Lower lobe of right lung (tissue), 2 donors: ENCODE data around the gene LRRC37A3. TPM values are rescaled to one million over a fixed set of nuclear protein-coding genes. Genes with fewer than 3 reads are reported as not detected.
A peak's percentile ranks its signal among the peaks of the same experiment; 100 is the strongest.
"Not testable (repeated sequence)": the region's sequence is repeated elsewhere in the genome, so short reads cannot be mapped to it uniquely, and the experiment has no call there.

ENCODE experiments used
- ATAC-seq, 2 donors: fragments of 200-7000 bp; cut with Tn5 transposase; one replicate each; pipeline ENCODE4 v1.9.1; 2020 to 2022; ENCODE audit warnings: mild to moderate bottlenecking in 2 of 2, moderate library complexity in 2 of 2
- DNase-seq: peaks from one replicate; pipeline ENCODE4 v3.0.0-alpha.2; 2020
- H3K27ac ChIP-seq: fragments of 200-600 bp; one replicate; pipeline ENCODE4 v1.8.0; 2022
- H3K27me3 ChIP-seq: fragments of 200-600 bp; one replicate; pipeline ENCODE4 v1.8.0; 2022; ENCODE audit warnings: low read depth
- H3K36me3 ChIP-seq: fragments of 200-600 bp; one replicate; pipeline ENCODE4 v1.8.0; 2022; ENCODE audit warnings: mild to moderate bottlenecking
- H3K4me1 ChIP-seq: fragments of 200-600 bp; one replicate; pipeline ENCODE4 v1.8.0; 2022
- H3K4me3 ChIP-seq: fragments of 200-600 bp; one replicate; pipeline ENCODE4 v1.8.0; 2022; ENCODE audit warnings: mild to moderate bottlenecking
- H3K9me3 ChIP-seq: fragments of 200-600 bp; one replicate; pipeline ENCODE4 v1.8.0; 2022
- intact Hi-C: fragments of 100-400 bp; cut with DNase I; formaldehyde crosslinking; loops from one replicate; pipeline ENCODE4 v1.11.0; 2022
- total RNA-seq: library from RNA; stranded (reverse); fragmentation: NEBNext Ultra II Directional; extraction: Animal tissue kit (Norgen Biotek cat#: 25700); gene quantifications from one replicate; pipeline ENCODE4 v1.2.1, GENCODE V29; 2021
- donor health status: DM: no; HTN: yes; CAD: no; lungs with severe emphysema.

Gene LRRC37A3
- total RNA-seq, 1 donor from 2014 or later, result 10.8 TPM

DNA sequence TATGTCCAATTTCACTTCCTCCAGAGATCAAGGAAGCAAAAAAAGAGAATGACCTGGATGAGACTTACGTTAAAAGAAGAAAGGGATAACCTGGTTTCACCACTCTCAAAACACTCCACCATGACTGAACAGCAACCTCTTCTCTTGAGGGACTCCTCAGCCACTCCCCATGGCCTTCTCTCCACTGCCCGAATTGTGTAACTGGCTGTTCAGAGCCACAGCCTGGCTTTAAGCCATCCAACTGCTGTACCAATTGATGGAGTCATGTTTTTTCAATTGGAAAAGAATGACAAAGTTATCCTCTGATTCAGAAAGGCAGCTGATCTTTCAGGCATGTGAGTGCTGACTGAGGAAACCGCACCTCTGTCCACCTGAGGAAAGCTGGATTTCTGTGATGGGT lies 85.2 kb downstream of the LRRC37A3 start:
- ATAC-seq (peak; percentile 6 to 20), DNase-seq (peak; percentile 62)
- H3K27ac ChIP-seq, H3K27me3 ChIP-seq, H3K36me3 ChIP-seq, H3K4me3 ChIP-seq, intact Hi-C loops, H3K9me3 ChIP-seq: not testable (repeated sequence)
- peaks cover 25% of the 10 kb centered on the region for H3K4me1 ChIP-seq

GRCh38 chr17:64830631-64831040 lies 88.6 kb downstream of the LRRC37A3 start:
- H3K27ac ChIP-seq, H3K27me3 ChIP-seq, ATAC-seq, H3K9me3 ChIP-seq, H3K4me3 ChIP-seq, intact Hi-C loops, DNase-seq: not testable (repeated sequence)
- Histone ChIP-seq H3K36me3 (peaks cover 14% of the 10 kb centered on the region), H3K4me1 (peaks cover 25% of the 10 kb centered on the region)

DNA sequence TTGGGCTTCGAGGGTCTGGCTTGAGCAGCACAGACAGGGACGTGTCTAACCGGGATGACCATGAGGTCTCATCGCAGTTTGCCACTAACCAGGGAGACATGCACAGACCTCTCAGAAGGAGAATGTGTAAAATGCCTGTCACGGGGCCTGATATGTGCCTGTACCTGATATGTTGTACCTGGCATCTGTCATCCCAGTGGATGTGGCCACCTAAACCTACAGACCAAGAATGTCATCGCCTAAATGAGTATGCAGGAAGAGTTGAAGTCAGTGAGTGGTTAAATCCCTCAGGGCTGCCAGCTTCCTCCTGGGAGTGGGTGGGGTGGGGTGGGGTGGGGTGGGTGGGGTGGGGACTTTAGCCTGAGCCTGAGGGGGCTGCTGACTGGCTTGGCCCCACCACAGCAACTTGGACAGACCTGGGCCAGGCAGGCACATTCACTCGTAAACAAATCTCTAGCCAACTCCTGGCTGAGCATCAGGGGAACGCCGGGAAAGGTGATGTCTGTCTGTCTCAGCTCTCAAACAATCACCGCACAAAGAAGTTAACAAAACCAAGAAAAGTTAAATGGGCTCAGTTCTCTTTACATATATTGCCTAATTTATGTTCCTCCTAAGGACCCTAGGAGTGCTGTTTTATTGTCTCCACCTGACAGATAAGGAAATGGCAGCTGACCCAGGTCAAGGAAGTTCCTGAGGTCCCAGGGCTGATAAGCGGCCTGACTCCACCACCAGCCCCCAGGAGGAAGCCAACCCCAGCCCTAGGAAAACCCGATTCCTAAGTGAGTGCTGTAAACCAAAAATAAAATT lies 89.3 kb downstream of the LRRC37A3 start:
- H3K4me1 ChIP-seq, result peaks cover 25% of the 10 kb centered on the region
- intact Hi-C loops, H3K27me3 ChIP-seq, ATAC-seq, H3K9me3 ChIP-seq, H3K27ac ChIP-seq, H3K4me3 ChIP-seq, DNase-seq: not testable (repeated sequence)
- H3K36me3 ChIP-seq, result peaks cover 17% of the 10 kb centered on the region

DNA sequence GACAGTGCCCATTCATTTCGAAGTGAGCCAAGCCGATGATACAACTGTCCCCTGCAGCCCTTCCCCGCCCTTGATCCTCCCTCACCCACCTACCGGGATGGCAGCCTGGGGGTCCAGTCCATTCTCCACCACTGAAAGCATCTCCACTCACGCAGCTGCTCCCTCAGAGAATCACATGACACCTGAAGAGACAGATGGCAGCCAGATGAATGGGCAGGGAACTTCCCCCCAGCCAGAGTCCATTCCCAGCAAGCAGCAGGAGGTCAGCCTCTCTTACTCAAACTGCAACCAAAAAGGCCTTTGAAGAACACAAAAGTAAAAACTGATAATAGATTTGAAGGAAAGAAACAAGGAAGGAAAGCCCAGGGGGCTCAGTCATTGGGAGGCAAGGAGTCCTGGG lies 90.2 kb downstream of the LRRC37A3 start:
- DNase-seq, H3K27me3 ChIP-seq, ATAC-seq, H3K27ac ChIP-seq, intact Hi-C loops, H3K4me3 ChIP-seq, H3K9me3 ChIP-seq: not testable (repeated sequence)
- Histone ChIP-seq H3K4me1 (peaks cover 21% of the 10 kb centered on the region), H3K36me3 (peaks cover 27% of the 10 kb centered on the region)

DNA sequence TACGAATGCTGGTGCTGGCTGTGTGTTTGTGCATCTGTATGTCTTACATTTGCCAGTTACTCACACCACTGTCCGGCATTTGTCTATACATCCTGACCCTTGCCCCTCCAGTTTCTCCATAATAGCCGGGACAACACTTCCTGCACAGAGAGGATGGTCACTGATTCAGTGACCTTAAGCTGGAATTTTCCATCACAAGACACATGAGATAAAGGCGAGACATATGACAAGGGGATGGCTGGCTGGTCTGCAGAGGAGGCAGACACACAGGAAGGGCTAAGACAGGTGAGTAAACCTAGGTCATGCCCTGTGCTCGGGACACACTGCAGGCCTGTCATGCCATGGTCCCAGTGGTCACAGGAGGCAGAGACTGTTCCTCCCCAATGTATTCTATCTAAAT lies 100.4 kb downstream of the LRRC37A3 start:
- H3K4me3 ChIP-seq, H3K4me1 ChIP-seq, ATAC-seq, H3K9me3 ChIP-seq, H3K27ac ChIP-seq, DNase-seq, intact Hi-C loops, H3K27me3 ChIP-seq: not testable (repeated sequence)
- peaks cover 70% of the 10 kb centered on the region for H3K36me3 ChIP-seq

GRCh38 chr17:64815833-64816198 lies 103.5 kb downstream of the LRRC37A3 start:
- H3K4me3 ChIP-seq, H3K4me1 ChIP-seq, H3K27me3 ChIP-seq, H3K27ac ChIP-seq, intact Hi-C loops, DNase-seq, H3K9me3 ChIP-seq: not testable (repeated sequence)
- peaks cover 41% of the 10 kb centered on the region for H3K36me3 ChIP-seq
- ATAC-seq, result peak; percentile 24 to 50

GRCh38 chr17:64814993-64815832 lies 104.1 kb downstream of the LRRC37A3 start:
- H3K4me3 ChIP-seq, H3K9me3 ChIP-seq, H3K4me1 ChIP-seq, H3K27me3 ChIP-seq, DNase-seq, intact Hi-C loops, H3K27ac ChIP-seq: not testable (repeated sequence)
- peak; percentile 71 to 72 for ATAC-seq
- peaks cover 35% of the 10 kb centered on the region for H3K36me3 ChIP-seq

GRCh38 chr17:64808178-64808977 lies 110.9 kb downstream of the LRRC37A3 start:
- H3K27me3 ChIP-seq, H3K4me3 ChIP-seq, H3K36me3 ChIP-seq, H3K9me3 ChIP-seq, intact Hi-C loops: not testable (repeated sequence)
- Histone ChIP-seq H3K4me1 (peaks cover 25% of the 10 kb centered on the region), H3K27ac (peak overlapping the region; percentile 67)
- ATAC-seq (peak; percentile 97 to 98), DNase-seq (peak; percentile 87)

Other genes starting within 250 kb of the LRRC37A3 start
- gene GNA13, start 137.3 kb upstream of the LRRC37A3 start, total RNA-seq, result 51.6 TPM
- 7.9 TPM for gene RGS9, start 217.9 kb upstream of the LRRC37A3 start, total RNA-seq